SW480 (cell line): ENCODE measurements around the gene ACTRT2.

ENCODE experiments used
- DNase-seq: peaks from one replicate; pipeline ENCODE4 v3.0.0-alpha.2; 2016; ENCODE audit warnings: low spot score

The ACTRT2 gene

DNA sequence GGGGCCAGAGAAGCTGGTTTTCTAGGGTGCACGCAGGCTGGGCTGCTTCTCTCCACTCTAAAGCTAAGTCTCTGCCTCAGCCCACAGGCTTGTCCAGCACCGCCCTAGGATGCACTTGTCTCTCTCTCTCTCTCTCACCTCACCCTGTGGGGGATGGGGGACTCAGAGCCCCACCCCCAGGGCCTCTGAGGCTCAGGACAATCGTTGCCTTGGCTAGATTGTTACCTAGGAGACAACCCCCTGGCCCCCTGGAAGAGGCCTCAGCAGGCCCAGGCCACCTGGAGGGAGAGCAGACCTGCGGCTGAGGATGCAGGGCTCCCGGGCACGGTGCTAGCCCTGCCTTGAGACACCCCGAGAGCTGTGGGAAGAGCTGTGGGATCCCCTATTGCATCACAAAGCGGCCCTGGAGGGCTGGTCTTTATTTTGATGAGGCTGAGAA lies at the start of gene ACTRT2:
TSS of gene ACTRT2 (plus strand) at position 235 of the 439 bp plus-strand sequence. CDS start 220 bp downstream, outside the sequence.
- DNase-seq: no peak

GRCh38 chr1:2971609-2972008 lies 49.7 kb upstream of the ACTRT2 start:
- DNase-seq: no peak

- no peak for DNase-seq
These were observed 49.0 kb upstream of the ACTRT2 start for GRCh38 chr1:2972011-2972878.

DNA sequence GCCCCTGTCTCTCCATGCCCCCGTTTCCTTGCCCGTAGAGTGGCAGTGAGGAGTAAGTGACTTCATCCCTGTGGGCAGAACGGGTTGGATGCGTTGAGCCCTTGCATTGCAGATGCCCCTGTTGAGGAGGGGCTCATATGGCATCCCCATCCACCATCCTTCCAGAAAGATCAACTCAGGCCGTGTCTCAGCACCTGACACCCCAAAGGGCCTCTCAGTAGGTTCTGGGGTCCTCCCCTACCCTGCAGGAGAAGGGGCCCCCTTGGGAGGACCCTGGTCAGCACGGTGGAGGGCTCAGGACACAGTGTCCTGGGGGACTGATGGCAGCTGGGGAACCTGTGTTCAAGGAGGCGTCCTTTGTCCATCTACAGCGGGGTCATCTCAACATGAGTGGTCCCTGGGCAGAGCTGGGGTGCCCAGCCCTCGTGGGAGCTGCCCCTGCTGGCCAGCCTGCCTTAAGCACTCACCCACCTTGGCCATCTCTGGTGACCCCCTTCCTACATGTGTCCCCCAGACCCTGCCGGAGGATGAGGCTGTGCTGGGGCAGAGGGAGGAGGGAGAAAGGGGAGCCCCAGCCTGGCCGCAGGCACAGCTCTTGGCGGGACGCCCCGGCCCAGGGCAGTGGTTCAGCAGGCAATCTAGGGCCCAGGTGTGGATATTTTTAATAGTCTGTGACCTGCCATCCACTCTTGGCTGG lies 48.2 kb upstream of the ACTRT2 start:
- DNase-seq: no peak

DNA sequence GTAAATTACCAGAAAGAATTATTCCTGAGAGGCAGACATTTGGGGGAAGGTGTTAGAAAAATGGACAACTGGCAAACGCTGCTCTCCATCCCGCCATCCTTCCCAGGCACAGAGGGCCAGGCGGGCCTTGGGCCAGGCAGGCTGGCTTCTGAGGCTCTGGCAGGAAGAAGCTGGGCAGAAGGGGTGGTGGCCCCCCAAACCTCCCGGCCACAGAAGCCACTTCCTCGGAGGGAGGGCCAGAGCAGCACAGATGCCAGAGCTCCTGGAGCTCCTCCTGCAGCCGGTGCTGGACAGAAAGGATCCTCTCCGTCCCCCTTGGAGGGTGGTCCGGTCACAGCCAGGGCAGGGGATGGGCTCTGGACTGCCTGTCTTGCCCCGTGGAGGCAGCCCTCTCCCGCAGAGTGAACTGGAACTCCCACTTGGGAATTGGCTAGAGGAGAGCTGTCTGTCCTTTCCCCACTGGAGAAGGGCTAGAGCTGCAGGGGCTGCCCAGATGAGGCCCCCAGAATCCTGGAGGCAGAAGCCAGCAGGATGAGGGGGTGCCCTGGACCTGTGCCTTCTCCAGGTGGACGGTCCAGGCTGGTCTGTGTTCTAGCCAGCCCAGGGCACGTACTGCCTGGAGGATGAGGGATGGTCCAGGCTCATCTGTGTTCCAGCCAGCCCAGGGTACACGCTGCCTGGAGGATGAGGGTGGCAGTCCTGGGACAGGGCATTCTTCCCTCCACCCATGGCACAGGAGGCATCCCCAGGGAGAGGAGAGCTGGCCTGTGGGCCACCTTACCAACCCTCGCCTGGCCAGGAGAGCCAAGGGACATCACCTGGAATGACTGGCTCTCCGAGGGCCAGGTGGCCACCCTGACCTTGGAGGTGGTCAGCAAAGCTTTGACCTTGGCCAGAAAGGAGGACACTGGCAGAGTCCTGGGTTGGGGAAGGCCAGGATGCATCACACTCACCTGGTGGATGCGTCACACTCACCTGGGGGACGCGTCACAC lies 47.4 kb upstream of the ACTRT2 start:
- no peak for DNase-seq

- DNase-seq: no peak
These were observed 46.5 kb upstream of the ACTRT2 start for GRCh38 chr1:2974701-2975301.

DNA sequence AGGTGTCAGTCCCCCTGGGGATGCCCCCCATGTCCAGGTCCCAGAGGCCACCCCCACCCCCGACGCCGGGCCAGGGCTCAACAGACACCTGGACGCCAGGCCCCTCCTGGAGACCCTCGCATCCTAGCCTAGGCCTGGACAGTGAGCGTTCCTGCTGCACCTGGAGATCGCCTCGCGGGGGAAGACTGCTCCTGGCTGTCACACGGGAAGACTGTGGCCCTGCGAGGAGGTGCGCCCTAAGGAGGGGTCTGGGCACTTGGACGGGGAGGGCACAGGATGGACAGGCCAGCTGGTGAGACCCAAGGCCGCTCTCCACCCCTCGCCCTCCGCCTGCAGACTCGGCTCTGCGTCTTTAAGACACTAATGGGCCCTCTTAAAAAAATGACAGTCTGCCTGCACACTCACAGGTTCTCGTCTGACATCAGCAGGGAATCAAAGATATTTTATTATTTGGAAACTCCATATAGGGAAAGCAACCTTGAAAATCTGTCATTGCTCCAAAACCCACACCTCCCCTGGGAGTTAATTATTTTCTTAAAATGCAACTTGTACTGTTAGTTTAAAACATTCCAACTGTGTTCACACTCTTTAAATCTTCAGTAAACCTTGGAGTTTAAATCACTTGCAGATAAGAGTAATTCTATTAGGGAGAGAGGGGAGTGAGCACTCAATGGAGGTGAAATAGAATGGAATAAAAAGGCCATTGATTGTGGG lies 45.6 kb upstream of the ACTRT2 start:
- DNase-seq: no peak

- no peak for DNase-seq
These were observed 45.1 kb upstream of the ACTRT2 start for GRCh38 chr1:2976180-2976562.

DNA sequence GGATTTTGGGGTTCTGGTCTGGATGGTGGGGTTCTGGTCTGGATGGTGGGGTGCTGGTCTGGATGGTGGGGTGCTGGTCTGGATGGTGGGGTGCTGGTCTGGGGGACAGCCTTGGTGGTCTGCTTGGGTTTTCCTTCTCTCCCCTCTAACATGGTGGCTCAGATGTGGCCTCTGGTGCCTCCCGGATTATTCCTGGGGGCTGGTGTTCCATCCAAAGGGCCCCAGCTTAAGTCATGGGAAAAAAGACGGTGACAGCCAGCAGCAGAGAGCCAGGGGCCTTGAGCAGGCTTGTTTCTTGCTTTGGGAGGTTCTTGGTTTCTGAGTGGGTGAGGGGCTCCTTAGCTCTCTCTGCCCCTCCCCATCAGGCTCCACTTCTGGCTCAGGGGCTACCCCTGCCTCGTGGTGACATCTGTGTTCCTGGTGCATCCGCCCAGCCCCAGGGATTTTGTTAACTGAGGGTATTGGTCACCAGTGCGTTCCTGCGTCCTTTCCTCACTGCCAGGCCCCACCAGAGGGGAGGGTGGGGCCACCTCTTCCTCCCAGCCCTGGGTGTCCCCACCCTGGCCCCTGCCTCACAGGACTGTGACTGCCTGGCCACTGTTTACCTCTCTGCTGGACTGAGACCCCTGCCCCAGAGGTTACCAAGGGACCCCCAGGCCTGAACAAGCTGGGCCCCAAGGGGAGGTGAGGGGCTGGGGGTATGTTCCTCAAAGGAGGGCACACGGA lies 43.2 kb upstream of the ACTRT2 start:
- DNase-seq: no peak

GRCh38 chr1:2978691-2979190 lies 42.5 kb upstream of the ACTRT2 start:
- DNase-seq: no peak

GRCh38 chr1:2979191-2980072 lies 41.8 kb upstream of the ACTRT2 start:
- no peak for DNase-seq

DNA sequence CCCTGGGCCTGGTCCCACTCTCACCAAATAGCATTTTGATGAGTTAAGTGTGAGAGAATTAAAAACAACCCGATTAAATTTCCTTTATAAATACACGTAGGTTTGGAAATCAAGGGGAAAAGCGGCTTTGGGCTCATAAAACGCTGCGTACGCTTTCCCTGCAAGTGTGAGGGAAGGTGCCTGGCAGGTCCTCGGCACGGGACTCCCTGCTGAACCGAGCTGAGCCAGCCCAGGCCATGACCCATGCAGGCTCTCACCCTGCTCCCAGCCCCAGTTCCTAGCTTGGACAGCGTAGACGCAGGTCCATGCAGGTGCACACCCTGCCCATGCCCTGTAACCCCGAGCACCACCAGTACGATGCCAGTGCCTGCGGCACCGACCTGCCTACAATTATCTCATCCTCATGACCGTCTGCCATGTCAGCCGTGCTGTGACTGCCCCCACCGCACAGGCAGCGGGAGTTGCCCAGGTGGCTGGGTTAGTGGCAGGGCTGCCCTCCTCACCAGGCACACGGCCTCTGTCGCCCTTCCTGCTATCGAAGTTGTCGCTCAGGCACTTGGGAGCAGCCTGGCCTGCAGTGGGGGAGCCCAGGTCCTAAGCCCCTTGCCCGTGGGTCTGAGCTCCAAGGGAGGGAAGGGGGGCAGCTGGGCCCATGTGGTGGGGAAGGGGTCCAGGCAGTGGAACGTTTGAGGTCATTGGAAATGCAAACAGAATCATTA lies 41.0 kb upstream of the ACTRT2 start:
- DNase-seq: no peak

DNA sequence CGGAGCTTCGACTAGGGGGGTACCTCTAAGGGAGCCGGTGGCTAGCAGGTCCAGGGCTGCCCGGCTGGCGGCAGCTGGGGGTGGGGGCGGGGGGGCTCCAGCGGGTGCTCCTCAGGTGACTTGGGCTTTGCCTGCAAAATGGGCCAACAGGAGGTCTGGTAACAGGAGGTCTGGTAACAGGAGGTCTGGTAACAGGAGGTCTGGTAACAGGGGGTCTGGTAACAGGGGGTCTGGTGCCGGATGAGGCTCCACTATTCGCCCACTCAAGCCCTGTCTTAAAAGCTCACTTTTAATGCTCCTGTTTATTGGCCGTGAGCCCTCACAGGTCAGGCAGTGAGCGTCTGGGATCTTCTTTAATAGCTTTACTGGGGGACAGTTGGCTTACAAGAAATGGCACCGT lies 40.4 kb upstream of the ACTRT2 start:
- no peak for DNase-seq

GRCh38 chr1:2981388-2981787 lies 39.9 kb upstream of the ACTRT2 start:
- DNase-seq: no peak

DNA sequence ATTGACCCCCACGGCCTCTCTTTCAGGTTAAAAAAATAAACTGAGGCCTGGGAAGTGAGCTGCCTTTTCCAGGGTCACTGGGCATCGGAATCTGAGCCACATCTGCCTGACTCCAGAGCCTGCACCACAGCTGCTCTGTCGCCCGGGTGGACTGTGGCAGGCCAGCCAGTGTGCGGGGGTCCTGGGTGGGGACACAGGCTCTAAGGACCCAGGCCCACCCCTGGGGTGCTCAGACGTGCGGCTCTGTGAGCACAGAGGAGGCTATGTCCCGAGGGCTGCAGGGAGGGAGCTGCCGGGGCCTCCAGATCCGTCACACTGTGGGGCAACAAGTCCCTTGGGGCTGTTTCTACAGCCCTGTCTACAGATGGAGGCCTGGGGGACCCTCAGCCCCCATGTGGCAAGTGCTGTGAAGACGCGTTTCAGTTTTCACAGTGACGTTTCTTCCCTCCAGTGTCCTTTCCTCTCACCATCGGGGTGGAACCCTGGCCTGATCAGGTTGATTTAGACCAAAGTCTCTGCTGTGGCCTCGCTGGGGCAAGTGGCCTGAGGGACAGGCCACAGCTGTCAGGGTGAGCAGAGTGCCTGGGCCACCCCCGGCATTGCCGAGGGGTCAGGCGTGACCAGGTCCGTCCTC lies 39.2 kb upstream of the ACTRT2 start:
- no peak for DNase-seq

- DNase-seq: no peak
These were observed 38.5 kb upstream of the ACTRT2 start for GRCh38 chr1:2982615-2983318.

DNA sequence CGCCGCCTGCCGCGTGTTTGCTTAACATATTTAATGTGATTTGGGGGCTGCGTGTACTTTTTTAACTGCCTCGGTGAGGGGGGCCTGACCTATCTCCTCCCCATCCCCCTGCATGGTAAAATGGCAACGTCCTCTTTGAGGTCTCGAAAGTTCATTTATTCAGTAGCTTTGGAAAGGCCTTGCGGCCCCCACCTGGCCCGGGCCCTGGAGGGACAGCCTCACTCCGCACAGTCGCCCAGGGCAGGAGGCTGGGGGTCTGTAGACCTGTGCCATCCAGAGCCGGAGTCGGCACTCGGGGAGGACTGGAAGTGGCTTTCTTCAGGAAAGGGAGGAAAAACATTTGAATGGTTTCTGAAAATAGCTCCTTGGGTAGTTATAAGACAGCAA lies 38.0 kb upstream of the ACTRT2 start:
- DNase-seq: no peak
